Ascending aorta (tissue), 2 donors: ENCODE data around the gene FOXK2. TPM values are rescaled to one million over a fixed set of nuclear protein-coding genes. Genes with fewer than 3 reads are reported as not detected.

Source experiments
- DNase-seq, 2 donors: peaks; one replicate each; pipeline ENCODE4 v3.0.0-alpha.2; 2019; ENCODE audit warnings: low spot score in 2 of 2
- H3K27ac ChIP-seq, 2 donors: fragments of 200-600 bp; sonication (generic); one replicate each; pipeline ENCODE4 v1.5.1; 2016 to 2017; ENCODE audit warnings: mild to moderate bottlenecking in 1 of 2
- H3K27me3 ChIP-seq: fragments of 200-600 bp; sonication (generic); one replicate; pipeline ENCODE4 v1.5.1; 2017
- H3K36me3 ChIP-seq, 2 donors: fragments of 200-600 bp; sonication (generic); one replicate each; pipeline ENCODE4 v1.5.1; 2016
- H3K4me1 ChIP-seq, 2 donors: fragments of 200-600 bp; sonication (generic); one replicate each; pipeline ENCODE4 v1.5.1; 2016 to 2017; ENCODE audit warnings: mild to moderate bottlenecking in 1 of 2
- H3K4me3 ChIP-seq, 2 donors: fragments of 200-600 bp; sonication (generic); one replicate each; pipeline ENCODE4 v1.5.1; 2016 to 2017; ENCODE audit warnings: mild to moderate bottlenecking in 1 of 2
- H3K9me3 ChIP-seq, 2 donors: fragments of 200-600 bp; sonication (generic); one replicate each; pipeline ENCODE4 v1.5.1; 2016
- intact Hi-C: fragments of 100-400 bp; cut with DNase I; formaldehyde crosslinking; loops from one replicate; pipeline ENCODE4 v1.15.1; 2023
- total RNA-seq: library from RNA; depleted of rRNA; stranded (reverse); fragments of >200 nt; gene quantifications from one replicate; pipeline ENCODE4 v1.1.0, GENCODE V29; 2016
- TF ChIP-seq, protein P1 (sequence below), 3 experiments: fragments of 200-600 bp in 2 of 3; fragments of 450-650 bp in 1 of 3; sonication (generic) in 2 of 3; IDR thresholded peaks; one replicate each; pipeline ENCODE4 v1.5.1; 2016 to 2019; ENCODE audit warnings: antibody characterized with exemption in 3 of 3, mild to moderate bottlenecking in 1 of 3, moderate library complexity in 1 of 3

FOXK2 gene
- total RNA-seq, 1 donor from 2014 or later, result 131 TPM

GRCh38 chr17:82479602-82480001 lies 39.9 kb upstream of the FOXK2 start:
- no peak for DNase-seq
- H3K4me1 ChIP-seq, result no peaks in the 10 kb centered on the region
- no peaks in the 10 kb centered on the region for H3K9me3 ChIP-seq
- H3K27me3 ChIP-seq, result no peaks in the 10 kb centered on the region
- peaks cover 69 to 95% of the 10 kb centered on the region in 2 donors for H3K36me3 ChIP-seq
- TF ChIP-seq, protein P1, sequence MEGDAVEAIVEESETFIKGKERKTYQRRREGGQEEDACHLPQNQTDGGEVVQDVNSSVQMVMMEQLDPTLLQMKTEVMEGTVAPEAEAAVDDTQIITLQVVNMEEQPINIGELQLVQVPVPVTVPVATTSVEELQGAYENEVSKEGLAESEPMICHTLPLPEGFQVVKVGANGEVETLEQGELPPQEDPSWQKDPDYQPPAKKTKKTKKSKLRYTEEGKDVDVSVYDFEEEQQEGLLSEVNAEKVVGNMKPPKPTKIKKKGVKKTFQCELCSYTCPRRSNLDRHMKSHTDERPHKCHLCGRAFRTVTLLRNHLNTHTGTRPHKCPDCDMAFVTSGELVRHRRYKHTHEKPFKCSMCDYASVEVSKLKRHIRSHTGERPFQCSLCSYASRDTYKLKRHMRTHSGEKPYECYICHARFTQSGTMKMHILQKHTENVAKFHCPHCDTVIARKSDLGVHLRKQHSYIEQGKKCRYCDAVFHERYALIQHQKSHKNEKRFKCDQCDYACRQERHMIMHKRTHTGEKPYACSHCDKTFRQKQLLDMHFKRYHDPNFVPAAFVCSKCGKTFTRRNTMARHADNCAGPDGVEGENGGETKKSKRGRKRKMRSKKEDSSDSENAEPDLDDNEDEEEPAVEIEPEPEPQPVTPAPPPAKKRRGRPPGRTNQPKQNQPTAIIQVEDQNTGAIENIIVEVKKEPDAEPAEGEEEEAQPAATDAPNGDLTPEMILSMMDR (IDR thresholded peaks at IDR 0.05), result no peak
- no peak overlapping the region for H3K4me3 ChIP-seq
- no peak overlapping the region for H3K27ac ChIP-seq
- intact Hi-C loops, result no loop called here

DNA sequence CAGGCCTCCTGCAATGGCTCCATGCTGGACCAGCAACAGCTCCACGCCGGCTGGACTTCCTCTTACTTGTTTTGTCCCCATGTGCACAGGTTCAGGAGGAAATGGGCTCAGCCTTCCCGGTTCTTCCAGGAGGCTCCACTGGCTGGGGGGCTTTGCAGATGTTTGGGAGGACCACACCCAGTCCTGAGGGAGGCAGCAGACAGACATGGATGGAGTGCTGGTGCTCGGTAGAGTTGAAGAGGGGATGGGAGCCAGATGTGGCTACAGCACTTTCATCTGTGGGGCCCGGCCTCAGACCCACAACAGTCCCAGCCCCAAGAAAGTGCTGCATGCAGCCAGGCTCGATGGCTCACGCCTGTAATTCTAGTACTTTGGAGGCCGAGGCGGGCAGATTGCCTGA lies 39.2 kb upstream of the FOXK2 start:
- no peaks in the 10 kb centered on the region for H3K4me1 ChIP-seq
- H3K4me3 ChIP-seq, result no peak overlapping the region
- no peak overlapping the region for H3K27ac ChIP-seq
- H3K9me3 ChIP-seq, result no peaks in the 10 kb centered on the region
- intact Hi-C loops, result no loop called here
- H3K27me3 ChIP-seq, result no peaks in the 10 kb centered on the region
- DNase-seq, result no peak
- H3K36me3 ChIP-seq, result peaks cover 71 to 97% of the 10 kb centered on the region in 2 donors
- TF ChIP-seq, protein P1 (IDR thresholded peaks at IDR 0.05), result no peak

DNA sequence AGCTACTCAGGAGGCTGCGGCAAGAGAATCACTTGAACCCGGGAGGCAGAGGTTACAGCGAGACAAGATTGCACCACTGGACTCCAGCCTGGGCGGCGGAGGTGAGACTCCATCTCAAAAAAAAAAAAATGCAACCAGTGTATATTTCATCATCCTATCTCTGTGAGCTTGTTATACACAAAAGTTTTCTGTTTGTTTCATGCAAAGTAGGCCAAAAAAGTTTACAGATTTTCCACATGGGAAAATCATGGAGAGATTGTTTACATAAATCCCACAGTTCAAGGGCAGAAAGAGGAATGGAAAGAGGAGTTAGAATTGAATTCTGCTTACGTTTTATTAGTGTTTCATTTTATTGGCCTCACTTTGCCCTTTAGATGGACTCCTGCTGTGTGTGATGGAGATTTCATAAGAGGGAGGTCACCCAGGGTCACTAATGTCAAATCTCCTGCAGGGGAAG lies 36.3 kb upstream of the FOXK2 start:
- no peak for DNase-seq
- peaks cover 87 to 88% of the 10 kb centered on the region in 2 donors for H3K36me3 ChIP-seq
- no peaks in the 10 kb centered on the region for H3K27me3 ChIP-seq
- TF ChIP-seq, protein P1 (IDR thresholded peaks at IDR 0.05), result no peak
- no peak overlapping the region for H3K27ac ChIP-seq
- H3K4me1 ChIP-seq, result peaks cover 2 to 6% of the 10 kb centered on the region in 2 donors
- intact Hi-C loops, result no loop called here
- no peaks in the 10 kb centered on the region for H3K9me3 ChIP-seq
- H3K4me3 ChIP-seq, result no peak overlapping the region

DNA sequence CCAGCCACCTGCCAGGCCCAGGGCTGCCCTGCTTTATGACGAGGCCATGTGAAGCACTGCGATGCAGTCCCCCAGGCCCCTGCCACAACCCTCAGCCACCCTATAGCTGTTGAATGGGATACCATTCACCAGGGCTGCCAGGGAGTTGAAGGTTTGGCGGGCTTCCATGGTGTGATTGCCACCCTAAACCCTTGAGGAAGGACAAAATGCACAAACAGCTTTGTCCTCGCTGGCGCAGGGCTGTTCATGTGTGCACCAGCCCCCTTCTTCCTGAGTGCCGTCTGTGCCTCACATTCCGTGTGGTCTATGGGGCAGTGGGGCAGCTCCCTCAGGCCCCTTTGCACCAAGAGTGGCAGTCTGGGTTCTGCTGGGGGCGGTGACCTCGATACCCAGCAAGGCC lies 35.7 kb upstream of the FOXK2 start:
- peaks cover 81 to 82% of the 10 kb centered on the region in 2 donors for H3K36me3 ChIP-seq
- H3K27ac ChIP-seq, result no peak overlapping the region
- H3K4me1 ChIP-seq, result peaks cover 2 to 12% of the 10 kb centered on the region in 2 donors
- H3K27me3 ChIP-seq, result no peaks in the 10 kb centered on the region
- no peak for DNase-seq
- no peak overlapping the region for H3K4me3 ChIP-seq
- TF ChIP-seq, protein P1 (IDR thresholded peaks at IDR 0.05), result no peak
- intact Hi-C loops, result no loop called here
- no peaks in the 10 kb centered on the region for H3K9me3 ChIP-seq

DNA sequence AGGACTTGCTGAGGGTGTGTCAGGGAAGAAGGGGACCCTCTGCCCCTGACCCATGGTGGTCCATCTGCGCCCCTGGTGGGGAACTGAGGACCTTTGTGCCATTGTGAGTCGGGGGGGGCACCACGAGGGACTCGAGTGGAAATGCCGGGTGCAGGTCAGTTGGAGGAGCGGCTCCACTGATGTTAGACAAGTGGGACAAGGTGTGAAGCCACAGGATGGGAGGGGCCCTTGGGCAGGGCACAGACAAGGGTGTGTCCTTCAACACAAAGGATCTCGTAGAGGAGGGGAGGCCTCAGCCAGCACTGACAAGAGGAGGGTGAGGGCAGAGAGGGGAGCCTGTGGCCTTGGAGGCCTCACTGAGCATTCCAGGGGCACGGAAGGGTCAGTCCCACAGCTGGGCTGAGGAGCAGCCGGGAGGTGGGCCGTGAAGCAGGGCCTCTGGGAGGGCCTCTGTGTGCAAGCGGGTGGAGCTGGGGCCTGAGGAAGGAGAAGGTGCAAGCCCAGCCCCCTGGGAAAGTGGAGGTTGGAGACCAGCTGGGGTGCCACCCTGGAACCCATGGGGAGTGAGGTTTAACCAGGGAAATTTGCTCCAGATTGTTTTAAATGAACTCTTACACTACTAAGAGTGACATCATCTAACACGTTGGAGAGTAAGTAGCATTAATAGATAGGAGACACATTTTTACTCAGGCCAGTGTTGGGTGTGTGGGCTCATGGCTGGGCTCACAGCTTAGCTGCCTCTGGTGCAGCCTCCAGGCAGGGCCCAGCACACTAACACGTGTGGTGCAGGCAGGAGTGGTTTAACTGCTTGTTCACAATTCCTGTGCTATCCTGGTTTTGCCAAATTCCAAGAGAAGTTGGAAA lies 33.1 kb upstream of the FOXK2 start:
- intact Hi-C loops, result no loop called here
- H3K27me3 ChIP-seq, result no peaks in the 10 kb centered on the region
- peak overlapping the region in 1 of 2 donors; percentile 14 for H3K27ac ChIP-seq
- H3K4me1 ChIP-seq, result peaks cover 7 to 20% of the 10 kb centered on the region in 2 donors
- no peaks in the 10 kb centered on the region for H3K9me3 ChIP-seq
- H3K36me3 ChIP-seq, result peaks cover 54 to 56% of the 10 kb centered on the region in 2 donors
- TF ChIP-seq, protein P1 (IDR thresholded peaks at IDR 0.05), result no peak
- no peak overlapping the region for H3K4me3 ChIP-seq
- no peak for DNase-seq
